Liver (tissue), 9 donors: ENCODE results near the gene IGF2. TPM values are rescaled to one million over a fixed set of nuclear protein-coding genes. Genes with fewer than 3 reads are reported as not detected.

ENCODE experiments used
- DNase-seq: peaks from one replicate; pipeline ENCODE4 v3.0.0-alpha.2; 2017; ENCODE audit warnings: low spot score
- H3K27ac ChIP-seq, 2 donors: one replicate each; pipeline ENCODE4 v1.7.0; 2013; ENCODE audit warnings: inconsistent platforms in 2 of 2, low read length in 2 of 2, control low read depth in 1 of 2, low read depth in 1 of 2, mild to moderate bottlenecking in 1 of 2
- H3K27me3 ChIP-seq, 4 donors: one replicate each; pipeline versions ENCODE4 v1.6.1 to v1.7.0; 2013; ENCODE audit warnings: low read length in 3 of 4, inconsistent platforms in 1 of 4, mild to moderate bottlenecking in 1 of 4, moderate library complexity in 1 of 4; ENCODE audit not compliant: control insufficient read depth in 4 of 4, insufficient read depth in 4 of 4
- H3K36me3 ChIP-seq, 4 donors: one replicate each; pipeline versions ENCODE4 v1.6.1 to v1.7.0; 2013; ENCODE audit warnings: low read length in 3 of 4, mild to moderate bottlenecking in 3 of 4, low read depth in 1 of 4, moderate library complexity in 1 of 4; ENCODE audit not compliant: control insufficient read depth in 4 of 4, insufficient read depth in 3 of 4
- H3K4me1 ChIP-seq, 4 donors: one replicate each; pipeline versions ENCODE4 v1.6.1 to v1.7.0; 2013; ENCODE audit warnings: low read length in 3 of 4, mild to moderate bottlenecking in 3 of 4, moderate library complexity in 1 of 4; ENCODE audit not compliant: control insufficient read depth in 4 of 4, insufficient read depth in 4 of 4
- H3K4me3 ChIP-seq, 3 donors: one replicate each; pipeline versions ENCODE4 v1.6.1 to v1.7.0; 2013; ENCODE audit warnings: low read length in 3 of 3, control low read depth in 1 of 3, low read depth in 1 of 3, mild to moderate bottlenecking in 1 of 3
- H3K9ac ChIP-seq, 2 donors: one replicate each; pipeline ENCODE4 v1.7.0; 2013; ENCODE audit warnings: low read length in 2 of 2, mild to moderate bottlenecking in 2 of 2, moderate library complexity in 2 of 2, control low read depth in 1 of 2, low read depth in 1 of 2
- H3K9me3 ChIP-seq, 4 donors: one replicate each; pipeline versions ENCODE4 v1.6.1 to v1.7.0; 2013; ENCODE audit warnings: low read length in 3 of 4; ENCODE audit not compliant: control insufficient read depth in 4 of 4
- ATF3 ChIP-seq: IDR thresholded peaks from 2 replicates; pipeline ENCODE4 v1.6.1; 2016; ENCODE audit warnings: antibody characterized with exemption
- CTCF ChIP-seq: fragments of 150-350 bp; IDR thresholded peaks from 2 replicates; pipeline ENCODE4 v1.5.1; 2017; ENCODE audit warnings: improper control_type of control experiment, low read depth, low read length; ENCODE audit not compliant: missing input control
- EGR1 ChIP-seq, 2 donors: IDR thresholded peaks; 2 replicates each; pipeline ENCODE4 v1.6.1; 2016 to 2018; ENCODE audit warnings: antibody characterized with exemption in 2 of 2, low read depth in 2 of 2
- FOXA1 ChIP-seq: IDR thresholded peaks from 2 replicates; pipeline ENCODE4 v1.6.1; 2016; ENCODE audit warnings: antibody characterized with exemption
- FOXA2 ChIP-seq: IDR thresholded peaks from 2 replicates; pipeline ENCODE4 v1.6.1; 2016; ENCODE audit warnings: antibody characterized with exemption
- GABPA ChIP-seq, 2 donors: IDR thresholded peaks in 1 of 2; conservative IDR thresholded peaks in 1 of 2; 2 replicates each; pipeline ENCODE4 v1.6.1; 2016; ENCODE audit warnings: antibody characterized with exemption in 2 of 2, mild to moderate bottlenecking in 1 of 2, moderate library complexity in 1 of 2
- HNF4A ChIP-seq, 2 donors: conservative IDR thresholded peaks; 2 replicates each; pipeline ENCODE4 v1.6.1; 2016; ENCODE audit warnings: antibody characterized with exemption in 2 of 2, mild to moderate bottlenecking in 2 of 2
- HNF4G ChIP-seq: IDR thresholded peaks from 2 replicates; pipeline ENCODE4 v1.6.1; 2016; ENCODE audit warnings: antibody characterized with exemption
- JUND ChIP-seq, 2 donors: IDR thresholded peaks; 2 replicates each; pipeline ENCODE4 v1.6.1; 2016; ENCODE audit warnings: antibody characterized with exemption in 2 of 2
- MAX ChIP-seq: IDR thresholded peaks from 2 replicates; pipeline ENCODE4 v1.6.1; 2016; ENCODE audit warnings: antibody characterized with exemption
- NR2F2 ChIP-seq: IDR thresholded peaks from 2 replicates; pipeline ENCODE4 v1.6.1; 2016; ENCODE audit warnings: antibody characterized with exemption
- RAD21 ChIP-seq, 2 donors: IDR thresholded peaks; 2 replicates each; pipeline ENCODE4 v1.6.1; 2016; ENCODE audit warnings: antibody characterized with exemption in 2 of 2, mild to moderate bottlenecking in 2 of 2
- REST ChIP-seq: IDR thresholded peaks from 2 replicates; pipeline ENCODE4 v1.6.1; 2016; ENCODE audit warnings: antibody characterized with exemption, mild to moderate bottlenecking
- RXRA ChIP-seq, 2 donors: IDR thresholded peaks; 2 replicates each; pipeline ENCODE4 v1.6.1; 2017 to 2018; ENCODE audit warnings: antibody characterized with exemption in 2 of 2, mild to moderate bottlenecking in 1 of 2
- SP1 ChIP-seq: IDR thresholded peaks from 2 replicates; pipeline ENCODE4 v1.6.1; 2018; ENCODE audit warnings: antibody characterized with exemption, mild to moderate bottlenecking
- TAF1 ChIP-seq: conservative IDR thresholded peaks from 2 replicates; pipeline ENCODE4 v1.6.1; 2016; ENCODE audit warnings: antibody characterized with exemption, mild to moderate bottlenecking
- YY1 ChIP-seq: IDR thresholded peaks from 2 replicates; pipeline ENCODE4 v1.6.1; 2016; ENCODE audit warnings: antibody characterized with exemption, mild to moderate bottlenecking
- ZBTB33 ChIP-seq: IDR thresholded peaks from 2 replicates; pipeline ENCODE4 v1.6.1; 2016; ENCODE audit warnings: antibody characterized with exemption
- WGBS: extraction: QIAGEN DNeasy Blood & Tissue Kit; methylation state at CpG from one replicate; pipeline ENCODE4 v1.1.7; 2013; 5-methylcytosine and 5-hydroxymethylcytosine counted together
- polyA plus RNA-seq, 2 donors: library from polyadenylated mRNA; stranded (reverse) in 1 of 2; unstranded in 1 of 2; fragments of 200-250 nt in 1 of 2; fragments of >200 nt in 1 of 2; fragmentation: Nextera tagmentation in 1 of 2; extraction: Ambion mirVana in 1 of 2; gene quantifications; one replicate each; pipeline versions ENCODE4 v1.2.1 to v1.2.3, GENCODE V29; 2013 to 2015
- total RNA-seq, 2 donors: library from RNA; depleted of rRNA; stranded (reverse); fragments of >200 nt; gene quantifications; one replicate each; pipeline ENCODE4 v1.2.3, GENCODE V29; 2014
- donor health status: healthy.
- donor health status: healthy.
- donor health status: healthy.
- donor health status: healthy.
- donor health status: healthy.

Gene IGF2
- total and polyA plus RNA-seq, 4 donors, result 70.5 to 1,440 (median 192) TPM

- Histone ChIP-seq H3K4me1 (peaks cover 16 to 28% (median 17%) of the 10 kb centered on the region in 4 donors), H3K9ac (no peak overlapping the region), H3K27me3 (no peaks in the 10 kb centered on the region), H3K9me3 (no peaks in the 10 kb centered on the region), H3K36me3 (peaks cover 9 to 16% (median 11%) of the 10 kb centered on the region in 4 donors), H3K4me3 (no peak overlapping the region), H3K27ac (no peak overlapping the region)
- TF ChIP-seq FOXA1 (no peak), TAF1 (no peak), ATF3 (no peak), GABPA (IDR thresholded peaks at IDR 0.05 in 1 of 2, conservative IDR thresholded peaks at IDR 0.05 in 1 of 2) (no peak), CTCF (no peak), YY1 (no peak), HNF4A (conservative IDR thresholded peaks at IDR 0.05) (no peak), HNF4G (no peak), NR2F2 (no peak)
- no peak for DNase-seq
- 64% methylated on average over 102 of the region's 102 CpGs for WGBS
Observed at GRCh38 chr11:2140411-2141400, 1.5 kb upstream of the IGF2 start.

GRCh38 chr11:2139621-2140337 lies 590 bp upstream of the IGF2 start:
- H3K9ac ChIP-seq, result no peak overlapping the region
- no peak for TF ChIP-seq JUND (IDR thresholded peaks at IDR 0.05)
- no peak for TF ChIP-seq HNF4A (conservative IDR thresholded peaks at IDR 0.05)
- TF ChIP-seq GABPA (IDR thresholded peaks at IDR 0.05 in 1 of 2, conservative IDR thresholded peaks at IDR 0.05 in 1 of 2), result no peak
- TF ChIP-seq RXRA (IDR thresholded peaks at IDR 0.05), result no peak
- TF ChIP-seq ATF3, result no peak
- TF ChIP-seq YY1, result no peak
- no peak for TF ChIP-seq ZBTB33
- no peak for TF ChIP-seq EGR1 (IDR thresholded peaks at IDR 0.05; ENCODE audit: low read depth in 2 of 2)
- no peak for TF ChIP-seq NR2F2
- no peak for TF ChIP-seq REST
- TF ChIP-seq RAD21 (IDR thresholded peaks at IDR 0.05), result no peak
- TF ChIP-seq SP1, result no peak
- no peak for TF ChIP-seq MAX
- TF ChIP-seq CTCF, result no peak
- no peak for TF ChIP-seq FOXA2
- no peak for DNase-seq
- WGBS, result 60% methylated on average over 57 of the region's 57 CpGs
- H3K27ac ChIP-seq, result no peak overlapping the region
- peaks cover 9 to 12% (median 9%) of the 10 kb centered on the region in 4 donors for H3K36me3 ChIP-seq
- no peak overlapping the region for H3K4me3 ChIP-seq
- H3K9me3 ChIP-seq, result no peaks in the 10 kb centered on the region
- H3K27me3 ChIP-seq, result no peaks in the 10 kb centered on the region
- peaks cover 17 to 37% (median 26%) of the 10 kb centered on the region in 4 donors for H3K4me1 ChIP-seq
